Ascending aorta (tissue), 2 donors: ENCODE data around the gene ENPP4. TPM values are rescaled to one million over a fixed set of nuclear protein-coding genes. Genes with fewer than 3 reads are reported as not detected.
"Not testable (repeated sequence)": the region's sequence is repeated elsewhere in the genome, so short reads cannot be mapped to it uniquely, and the experiment has no call there.

Source experiments
- DNase-seq, 2 donors: peaks; one replicate each; pipeline ENCODE4 v3.0.0-alpha.2; 2019; ENCODE audit warnings: low spot score in 2 of 2
- H3K27ac ChIP-seq, 2 donors: fragments of 200-600 bp; sonication (generic); one replicate each; pipeline ENCODE4 v1.5.1; 2016 to 2017; ENCODE audit warnings: mild to moderate bottlenecking in 1 of 2
- H3K27me3 ChIP-seq: fragments of 200-600 bp; sonication (generic); one replicate; pipeline ENCODE4 v1.5.1; 2017
- H3K36me3 ChIP-seq, 2 donors: fragments of 200-600 bp; sonication (generic); one replicate each; pipeline ENCODE4 v1.5.1; 2016
- H3K4me1 ChIP-seq, 2 donors: fragments of 200-600 bp; sonication (generic); one replicate each; pipeline ENCODE4 v1.5.1; 2016 to 2017; ENCODE audit warnings: mild to moderate bottlenecking in 1 of 2
- H3K4me3 ChIP-seq, 2 donors: fragments of 200-600 bp; sonication (generic); one replicate each; pipeline ENCODE4 v1.5.1; 2016 to 2017; ENCODE audit warnings: mild to moderate bottlenecking in 1 of 2
- H3K9me3 ChIP-seq, 2 donors: fragments of 200-600 bp; sonication (generic); one replicate each; pipeline ENCODE4 v1.5.1; 2016
- intact Hi-C: fragments of 100-400 bp; cut with DNase I; formaldehyde crosslinking; loops from one replicate; pipeline ENCODE4 v1.15.1; 2023
- total RNA-seq: library from RNA; depleted of rRNA; stranded (reverse); fragments of >200 nt; gene quantifications from one replicate; pipeline ENCODE4 v1.1.0, GENCODE V29; 2016
- TF ChIP-seq, protein P1 (sequence below), 3 experiments: fragments of 200-600 bp in 2 of 3; fragments of 450-650 bp in 1 of 3; sonication (generic) in 2 of 3; IDR thresholded peaks; one replicate each; pipeline ENCODE4 v1.5.1; 2016 to 2019; ENCODE audit warnings: antibody characterized with exemption in 3 of 3, mild to moderate bottlenecking in 1 of 3, moderate library complexity in 1 of 3

The ENPP4 gene
- total RNA-seq, 1 donor from 2014 or later, result 12.5 TPM

DNA sequence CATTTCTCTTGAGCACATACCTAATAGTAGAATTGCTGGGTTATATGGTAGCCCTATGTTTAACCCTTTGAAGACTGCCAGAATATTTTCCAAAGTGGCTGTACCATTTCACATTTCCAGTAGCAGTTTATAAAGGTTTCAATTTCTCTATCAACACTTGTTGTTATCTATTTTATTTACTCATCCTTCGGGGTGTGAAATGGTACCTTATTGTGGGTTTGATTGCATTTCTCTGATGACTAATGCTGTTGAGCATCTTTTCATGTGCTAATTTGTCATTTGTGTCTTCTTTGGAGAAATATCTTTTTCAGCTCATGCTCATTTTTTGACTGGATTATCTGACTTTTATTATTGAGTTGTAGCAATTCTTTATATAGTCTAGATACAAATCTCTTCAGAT, 5.4 kb downstream of the ENPP4 start:
- Histone ChIP-seq H3K36me3 (no peaks in the 10 kb centered on the region), H3K9me3 (no peaks in the 10 kb centered on the region), H3K4me3 (no peak overlapping the region), H3K27ac (no peak overlapping the region), H3K4me1 (no peaks in the 10 kb centered on the region), H3K27me3 (no peaks in the 10 kb centered on the region)
- TF ChIP-seq, protein P1, sequence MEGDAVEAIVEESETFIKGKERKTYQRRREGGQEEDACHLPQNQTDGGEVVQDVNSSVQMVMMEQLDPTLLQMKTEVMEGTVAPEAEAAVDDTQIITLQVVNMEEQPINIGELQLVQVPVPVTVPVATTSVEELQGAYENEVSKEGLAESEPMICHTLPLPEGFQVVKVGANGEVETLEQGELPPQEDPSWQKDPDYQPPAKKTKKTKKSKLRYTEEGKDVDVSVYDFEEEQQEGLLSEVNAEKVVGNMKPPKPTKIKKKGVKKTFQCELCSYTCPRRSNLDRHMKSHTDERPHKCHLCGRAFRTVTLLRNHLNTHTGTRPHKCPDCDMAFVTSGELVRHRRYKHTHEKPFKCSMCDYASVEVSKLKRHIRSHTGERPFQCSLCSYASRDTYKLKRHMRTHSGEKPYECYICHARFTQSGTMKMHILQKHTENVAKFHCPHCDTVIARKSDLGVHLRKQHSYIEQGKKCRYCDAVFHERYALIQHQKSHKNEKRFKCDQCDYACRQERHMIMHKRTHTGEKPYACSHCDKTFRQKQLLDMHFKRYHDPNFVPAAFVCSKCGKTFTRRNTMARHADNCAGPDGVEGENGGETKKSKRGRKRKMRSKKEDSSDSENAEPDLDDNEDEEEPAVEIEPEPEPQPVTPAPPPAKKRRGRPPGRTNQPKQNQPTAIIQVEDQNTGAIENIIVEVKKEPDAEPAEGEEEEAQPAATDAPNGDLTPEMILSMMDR (IDR thresholded peaks at IDR 0.05), result no peak
- DNase-seq, result no peak
- intact Hi-C loops, result no loop called here

DNA sequence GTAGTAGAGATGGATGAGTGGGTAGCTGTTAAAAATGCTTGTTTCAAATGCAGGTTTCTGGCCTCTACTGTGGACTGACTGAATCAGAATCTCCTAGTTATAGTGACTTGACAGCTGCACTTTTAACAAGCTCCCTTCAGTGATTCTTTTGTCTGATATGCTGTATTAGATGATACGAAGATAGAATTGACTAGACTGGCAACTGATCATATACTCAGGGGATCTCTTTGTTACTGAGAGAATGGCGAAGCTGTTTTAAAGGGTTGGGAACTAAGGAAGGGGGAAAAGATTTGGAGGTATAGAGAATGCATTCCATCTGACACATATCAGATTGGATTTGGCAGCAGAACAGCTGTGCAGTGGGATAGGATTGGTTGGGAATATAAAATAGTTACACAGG, 7.0 kb downstream of the ENPP4 start:
- DNase-seq, result no peak
- Histone ChIP-seq H3K36me3 (peaks cover 2 to 4% of the 10 kb centered on the region in 2 donors), H3K27me3 (no peaks in the 10 kb centered on the region), H3K4me1 (no peaks in the 10 kb centered on the region), H3K9me3 (no peaks in the 10 kb centered on the region), H3K27ac (no peak overlapping the region), H3K4me3 (no peak overlapping the region)
- intact Hi-C loops, result no loop called here
- TF ChIP-seq, protein P1 (IDR thresholded peaks at IDR 0.05), result no peak

DNA sequence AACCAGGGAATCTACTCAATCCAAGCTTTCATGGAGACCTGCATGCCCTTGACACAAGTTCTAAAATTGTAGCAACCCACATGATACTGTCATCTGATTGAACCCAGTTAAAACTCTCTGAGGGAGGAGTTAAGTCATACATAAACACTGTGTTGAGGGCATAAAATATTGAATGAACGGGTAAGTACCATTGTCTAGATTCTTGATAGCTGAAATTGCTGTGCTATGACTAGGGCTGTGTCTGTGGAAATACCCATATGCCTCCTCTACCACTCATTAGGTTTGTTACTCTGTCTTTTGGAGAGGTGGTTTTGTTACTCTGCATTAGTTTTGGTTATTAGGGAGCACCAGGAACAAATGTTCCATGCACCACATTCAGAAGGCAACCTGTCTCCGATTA, 7.6 kb downstream of the ENPP4 start:
- Histone ChIP-seq H3K27me3 (no peaks in the 10 kb centered on the region), H3K4me3 (no peak overlapping the region), H3K27ac (no peak overlapping the region), H3K4me1 (no peaks in the 10 kb centered on the region), H3K36me3 (peaks cover 4% of the 10 kb centered on the region in 2 donors), H3K9me3 (no peaks in the 10 kb centered on the region)
- TF ChIP-seq, protein P1 (IDR thresholded peaks at IDR 0.05), result no peak
- no peak for DNase-seq
- intact Hi-C loops, result no loop called here

DNA sequence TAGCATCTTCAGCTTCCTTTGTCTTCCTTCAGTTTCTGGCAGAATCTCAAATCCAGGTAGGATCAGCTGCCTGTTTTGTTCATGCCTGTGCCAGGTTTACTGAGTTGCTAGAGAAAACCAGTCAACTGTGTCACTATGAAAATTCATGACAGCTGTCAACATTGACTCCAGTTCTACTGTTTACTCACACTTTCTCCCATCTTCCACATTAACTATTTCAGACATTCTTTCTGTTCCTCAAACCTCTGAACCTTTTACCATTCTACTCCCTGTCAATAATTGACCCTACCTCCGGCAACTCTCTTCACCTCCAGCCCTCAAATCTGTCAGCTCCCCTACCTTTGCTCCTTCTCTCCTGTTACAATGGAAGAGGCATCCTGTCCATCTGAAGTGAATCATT, 8.5 kb downstream of the ENPP4 start:
- peaks cover 4% of the 10 kb centered on the region in 2 donors for H3K36me3 ChIP-seq
- no peaks in the 10 kb centered on the region for H3K4me1 ChIP-seq
- no peak overlapping the region for H3K4me3 ChIP-seq
- DNase-seq, result no peak
- no peaks in the 10 kb centered on the region for H3K9me3 ChIP-seq
- intact Hi-C loops, result no loop called here
- H3K27ac ChIP-seq, result no peak overlapping the region
- H3K27me3 ChIP-seq, result no peaks in the 10 kb centered on the region
- TF ChIP-seq, protein P1 (IDR thresholded peaks at IDR 0.05), result no peak

DNA sequence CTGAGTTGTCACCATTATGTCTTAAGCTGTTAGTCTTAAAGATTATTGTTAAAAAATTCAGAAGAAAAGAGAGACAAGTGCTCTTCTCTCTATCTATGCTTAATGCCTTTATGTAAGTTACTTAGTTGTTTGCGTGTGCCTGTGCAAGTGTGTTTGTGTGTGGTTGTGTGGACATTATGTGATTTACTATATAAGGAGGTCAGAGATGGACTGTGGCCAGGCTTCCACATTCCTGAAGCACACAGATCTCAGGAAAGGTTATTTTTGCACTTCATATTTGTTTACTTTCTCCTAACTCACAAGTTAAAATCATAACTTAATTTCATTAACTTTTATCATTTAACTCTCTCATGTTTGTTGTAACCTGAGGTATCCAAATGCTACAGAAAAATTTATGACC, 14.5 kb downstream of the ENPP4 start:
- intact Hi-C loops, result no loop called here
- DNase-seq, result no peak
- TF ChIP-seq, protein P1 (IDR thresholded peaks at IDR 0.05), result no peak
- Histone ChIP-seq H3K27ac (no peak overlapping the region), H3K4me1 (no peaks in the 10 kb centered on the region), H3K9me3 (no peaks in the 10 kb centered on the region), H3K27me3 (no peaks in the 10 kb centered on the region), H3K4me3 (no peak overlapping the region), H3K36me3 (peaks cover 4% of the 10 kb centered on the region in 2 donors)

DNA sequence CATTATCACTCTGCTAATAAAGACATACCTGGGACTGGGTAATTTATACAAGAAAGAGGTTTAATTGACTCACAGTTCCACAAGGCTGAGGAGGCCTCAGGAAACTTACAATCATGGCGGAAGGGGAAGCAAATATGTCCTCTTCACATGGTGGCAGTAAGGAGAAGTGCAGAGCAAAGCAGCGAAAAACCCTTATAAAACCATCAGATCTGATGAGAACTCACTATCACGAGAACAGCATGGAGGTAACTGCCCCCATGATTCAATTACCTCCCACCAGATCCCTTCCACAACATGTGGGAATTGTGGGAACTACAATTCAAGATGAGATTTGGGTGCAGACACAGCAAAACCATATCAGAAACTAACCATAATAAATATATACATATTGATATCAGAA, 19.3 kb downstream of the ENPP4 start:
- intact Hi-C loops, H3K36me3 ChIP-seq, H3K9me3 ChIP-seq, H3K4me3 ChIP-seq, H3K4me1 ChIP-seq, H3K27ac ChIP-seq, H3K27me3 ChIP-seq, DNase-seq: not testable (repeated sequence)
